Measurements from ENCODE around the gene RBP4. TPM values are rescaled to one million over a fixed set of nuclear protein-coding genes. Genes with fewer than 3 reads are reported as not detected.

RBP4 gene
- total RNA-seq, 1 experiment from 2014 or later = 1.1 TPM

GRCh38 chr10:93584445-93584844 is 16.6 kb downstream of the RBP4 start:
- no peak overlapping the region for H3K4me3 ChIP-seq (ENCODE audit: insufficient read depth, low read depth, low read length)
- H3K27me3 ChIP-seq (ENCODE audit: control insufficient read depth, insufficient read depth, low read length) = no peaks in the 10 kb centered on the region
- no peak for DNase-seq
- H3K36me3 ChIP-seq (replicated peaks; ENCODE audit: control insufficient read depth, insufficient read depth, low read length) = no peaks in the 10 kb centered on the region

GRCh38 chr10:93580828-93581227 is 20.2 kb downstream of the RBP4 start:
- peak; percentile 59 for DNase-seq
- Histone ChIP-seq H3K36me3 (replicated peaks; ENCODE audit: control insufficient read depth, insufficient read depth, low read length) (no peaks in the 10 kb centered on the region), H3K27me3 (ENCODE audit: control insufficient read depth, insufficient read depth, low read length) (no peaks in the 10 kb centered on the region), H3K4me3 (ENCODE audit: insufficient read depth, low read depth, low read length) (no peak overlapping the region)

- no peaks in the 10 kb centered on the region for H3K27me3 ChIP-seq (ENCODE audit: control insufficient read depth, insufficient read depth, low read length)
- no peak for DNase-seq
- H3K4me3 ChIP-seq (ENCODE audit: insufficient read depth, low read depth, low read length) = no peak overlapping the region
- no peaks in the 10 kb centered on the region for H3K36me3 ChIP-seq (replicated peaks; ENCODE audit: control insufficient read depth, insufficient read depth, low read length)
These were observed 20.9 kb downstream of the RBP4 start for GRCh38 chr10:93579985-93580711.

- Histone ChIP-seq H3K4me3 (ENCODE audit: insufficient read depth, low read depth, low read length) (no peak overlapping the region), H3K36me3 (replicated peaks; ENCODE audit: control insufficient read depth, insufficient read depth, low read length) (no peaks in the 10 kb centered on the region), H3K27me3 (ENCODE audit: control insufficient read depth, insufficient read depth, low read length) (no peaks in the 10 kb centered on the region)
- DNase-seq = no peak
These were observed 21.9 kb downstream of the RBP4 start for GRCh38 chr10:93579089-93579488.

- Histone ChIP-seq H3K4me3 (ENCODE audit: insufficient read depth, low read depth, low read length) (no peak overlapping the region), H3K36me3 (replicated peaks; ENCODE audit: control insufficient read depth, insufficient read depth, low read length) (no peaks in the 10 kb centered on the region), H3K27me3 (ENCODE audit: control insufficient read depth, insufficient read depth, low read length) (peaks cover 4% of the 10 kb centered on the region; the same call in 1 of the 2 replicates)
- DNase-seq = no peak
These were observed 23.5 kb downstream of the RBP4 start for GRCh38 chr10:93577565-93577964.

- no peaks in the 10 kb centered on the region for H3K36me3 ChIP-seq (replicated peaks; ENCODE audit: control insufficient read depth, insufficient read depth, low read length)
- H3K4me3 ChIP-seq (ENCODE audit: insufficient read depth, low read depth, low read length) = no peak overlapping the region
- no peak for DNase-seq
- peaks cover 10% of the 10 kb centered on the region; the same call in 1 of the 2 replicates for H3K27me3 ChIP-seq (ENCODE audit: control insufficient read depth, insufficient read depth, low read length)
These were observed 24.1 kb downstream of the RBP4 start for GRCh38 chr10:93576888-93577287.

GRCh38 chr10:93573924-93574323 is 27.1 kb downstream of the RBP4 start:
- no peak for DNase-seq
- Histone ChIP-seq H3K36me3 (replicated peaks; ENCODE audit: control insufficient read depth, insufficient read depth, low read length) (no peaks in the 10 kb centered on the region), H3K27me3 (ENCODE audit: control insufficient read depth, insufficient read depth, low read length) (peaks cover 32% of the 10 kb centered on the region), H3K4me3 (ENCODE audit: insufficient read depth, low read depth, low read length) (no peak overlapping the region)

GRCh38 chr10:93573051-93573909 is 27.8 kb downstream of the RBP4 start:
- Histone ChIP-seq H3K4me3 (ENCODE audit: insufficient read depth, low read depth, low read length) (no peak overlapping the region), H3K27me3 (ENCODE audit: control insufficient read depth, insufficient read depth, low read length) (peaks cover 38% of the 10 kb centered on the region), H3K36me3 (replicated peaks; ENCODE audit: control insufficient read depth, insufficient read depth, low read length) (no peaks in the 10 kb centered on the region)
- DNase-seq = no peak

GRCh38 chr10:93572606-93573005 is 28.4 kb downstream of the RBP4 start:
- Histone ChIP-seq H3K36me3 (replicated peaks; ENCODE audit: control insufficient read depth, insufficient read depth, low read length) (no peaks in the 10 kb centered on the region), H3K27me3 (ENCODE audit: control insufficient read depth, insufficient read depth, low read length) (peaks cover 45% of the 10 kb centered on the region)

GRCh38 chr10:93570383-93570782 is 30.7 kb downstream of the RBP4 start:
- Histone ChIP-seq H3K36me3 (replicated peaks; ENCODE audit: control insufficient read depth, insufficient read depth, low read length) (no peaks in the 10 kb centered on the region), H3K4me3 (ENCODE audit: insufficient read depth, low read depth, low read length) (no peak overlapping the region), H3K27me3 (ENCODE audit: control insufficient read depth, insufficient read depth, low read length) (peaks cover 67% of the 10 kb centered on the region)
- DNase-seq = no peak

More at GRCh38 chr10:93572606-93573005, 28.4 kb downstream of the RBP4 start:
- H3K4me3 ChIP-seq (ENCODE audit: insufficient read depth, low read depth, low read length) = no peak overlapping the region
- no peak for DNase-seq

GRCh38 chr10:93568105-93568390 is 33.0 kb downstream of the RBP4 start:
- peaks cover 79% of the 10 kb centered on the region for H3K27me3 ChIP-seq (ENCODE audit: control insufficient read depth, insufficient read depth, low read length)
- no peaks in the 10 kb centered on the region for H3K36me3 ChIP-seq (replicated peaks; ENCODE audit: control insufficient read depth, insufficient read depth, low read length)
- no peak overlapping the region for H3K4me3 ChIP-seq (ENCODE audit: insufficient read depth, low read depth, low read length)
- peak; percentile 51 for DNase-seq

- Histone ChIP-seq H3K36me3 (replicated peaks; ENCODE audit: control insufficient read depth, insufficient read depth, low read length) (no peaks in the 10 kb centered on the region), H3K27me3 (ENCODE audit: control insufficient read depth, insufficient read depth, low read length) (peaks cover 74% of the 10 kb centered on the region), H3K4me3 (ENCODE audit: insufficient read depth, low read depth, low read length) (peak overlapping the region; percentile 49)
- peak; percentile 25 for DNase-seq
These were observed 33.5 kb downstream of the RBP4 start for GRCh38 chr10:93567277-93568104.

GRCh38 chr10:93566435-93567276 is 34.4 kb downstream of the RBP4 start, which contains the start of gene FFAR4:
TSS of gene FFAR4 (plus strand) at chr10:93566665. CDS start at chr10:93566721, 56 bp downstream.
- Histone ChIP-seq H3K27me3 (ENCODE audit: control insufficient read depth, insufficient read depth, low read length) (peaks cover 71% of the 10 kb centered on the region), H3K36me3 (replicated peaks; ENCODE audit: control insufficient read depth, insufficient read depth, low read length) (no peaks in the 10 kb centered on the region), H3K4me3 (ENCODE audit: insufficient read depth, low read depth, low read length) (peak within 1 kb of the TSS; percentile 49)
- peak; percentile 86 for DNase-seq

GRCh38 chr10:93565446-93565845 is 35.6 kb downstream of the RBP4 start:
- H3K27me3 ChIP-seq (ENCODE audit: control insufficient read depth, insufficient read depth, low read length) = peaks cover 60% of the 10 kb centered on the region
- DNase-seq = no peak

More at GRCh38 chr10:93565446-93565845, 35.6 kb downstream of the RBP4 start:
- Histone ChIP-seq H3K36me3 (replicated peaks; ENCODE audit: control insufficient read depth, insufficient read depth, low read length) (no peaks in the 10 kb centered on the region), H3K4me3 (ENCODE audit: insufficient read depth, low read depth, low read length) (no peak overlapping the region)
